Left lung (tissue), 10 donors: ENCODE results near the gene PRSS22. TPM values are rescaled to one million over a fixed set of nuclear protein-coding genes. Genes with fewer than 3 reads are reported as not detected.

Experiments
- ATAC-seq: fragments of 200-7000 bp; cut with Tn5 transposase; one replicate; pipeline ENCODE4 v1.9.1; 2020; ENCODE audit warnings: moderate library complexity
- DNase-seq, 4 donors: peaks; one replicate each; pipeline ENCODE4 v3.0.0-alpha.2; 2013 to 2020
- H3K27ac ChIP-seq, 2 donors: fragments of 200-600 bp; sonication (generic) in 1 of 2; one replicate each; pipeline versions ENCODE4 v1.5.0 to v1.8.0; 2020 to 2021
- H3K27me3 ChIP-seq, 2 donors: fragments of 200-600 bp; sonication (generic) in 1 of 2; one replicate each; pipeline versions ENCODE4 v1.5.0 to v1.8.0; 2020 to 2021
- H3K36me3 ChIP-seq, 2 donors: fragments of 200-600 bp; sonication (generic) in 1 of 2; one replicate each; pipeline versions ENCODE4 v1.5.0 to v1.8.0; 2020 to 2021
- H3K4me1 ChIP-seq, 2 donors: fragments of 200-600 bp; one replicate each; pipeline ENCODE4 v1.8.0; 2021
- H3K4me3 ChIP-seq, 2 donors: fragments of 200-600 bp; sonication (generic) in 1 of 2; one replicate each; pipeline versions ENCODE4 v1.5.0 to v1.8.0; 2020 to 2021; ENCODE audit warnings: mild to moderate bottlenecking in 1 of 2
- H3K9me3 ChIP-seq, 2 donors: fragments of 200-600 bp; sonication (generic) in 1 of 2; one replicate each; pipeline versions ENCODE4 v1.5.0 to v1.8.0; 2020 to 2021
- intact Hi-C, 2 donors: fragments of 100-400 bp; cut with DNase I; formaldehyde crosslinking; loops; one replicate each; pipeline versions ENCODE4 v1.11.2 to v1.14.2; 2022
- polyA plus RNA-seq, 6 donors: library from polyadenylated mRNA; unstranded; fragments of 120-200 nt; gene quantifications; one replicate each; pipeline ENCODE4 v1.2.1, GENCODE V29; 2013; ENCODE audit not compliant: insufficient read length in 6 of 6
- total RNA-seq, 2 donors: library from RNA; stranded (reverse); fragmentation: NEBNext Ultra II Directional; extraction: Animal tissue kit (Norgen Biotek cat#: 25700); gene quantifications; one replicate each; pipeline ENCODE4 v1.2.1, GENCODE V29; 2021
- TF ChIP-seq, protein P1 (sequence below), 2 donors: fragments of 200-600 bp; sonication (generic) in 1 of 2; IDR thresholded peaks; one replicate each; pipeline versions ENCODE4 v1.5.0 to v1.8.0; 2021; ENCODE audit warnings: antibody characterized with exemption in 2 of 2
- donor health status: DM: no; HTN: yes; CAD: no.
- donor health status: DM: no; HTN: no; CAD: no.

Gene PRSS22
- total and polyA plus RNA-seq, 8 donors = 11.9 to 17.3 (median 15.9) TPM

DNA sequence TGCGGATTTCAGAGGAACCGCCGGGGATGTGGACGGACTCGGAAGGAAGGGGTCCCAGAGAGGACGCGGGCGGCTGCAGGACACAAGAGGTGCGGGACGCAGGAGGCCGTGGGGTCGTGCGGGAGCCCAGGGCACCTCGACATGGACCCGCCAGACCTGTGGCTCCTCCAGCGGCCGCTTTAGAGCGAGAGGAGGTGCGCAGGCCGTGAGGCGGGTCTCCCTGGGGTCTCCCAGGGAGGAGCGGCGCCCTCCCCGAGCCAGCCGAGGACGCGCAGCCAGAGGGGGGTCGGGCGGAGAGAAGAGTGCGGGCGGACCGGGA lies 46.9 kb upstream of the PRSS22 start:
- DNase-seq = peak in 2 of 4 donors; percentile 22 to 50
- Histone ChIP-seq H3K4me3 (peak overlapping the region; percentile 71 to 73), H3K9me3 (no peaks in the 10 kb centered on the region), H3K36me3 (peaks cover 0 to 4% of the 10 kb centered on the region in 2 donors), H3K27ac (peak overlapping the region; percentile 89 to 94), H3K4me1 (peaks cover 5 to 19% of the 10 kb centered on the region in 2 donors), H3K27me3 (no peaks in the 10 kb centered on the region)
- no peak for ATAC-seq
- TF ChIP-seq, protein P1, sequence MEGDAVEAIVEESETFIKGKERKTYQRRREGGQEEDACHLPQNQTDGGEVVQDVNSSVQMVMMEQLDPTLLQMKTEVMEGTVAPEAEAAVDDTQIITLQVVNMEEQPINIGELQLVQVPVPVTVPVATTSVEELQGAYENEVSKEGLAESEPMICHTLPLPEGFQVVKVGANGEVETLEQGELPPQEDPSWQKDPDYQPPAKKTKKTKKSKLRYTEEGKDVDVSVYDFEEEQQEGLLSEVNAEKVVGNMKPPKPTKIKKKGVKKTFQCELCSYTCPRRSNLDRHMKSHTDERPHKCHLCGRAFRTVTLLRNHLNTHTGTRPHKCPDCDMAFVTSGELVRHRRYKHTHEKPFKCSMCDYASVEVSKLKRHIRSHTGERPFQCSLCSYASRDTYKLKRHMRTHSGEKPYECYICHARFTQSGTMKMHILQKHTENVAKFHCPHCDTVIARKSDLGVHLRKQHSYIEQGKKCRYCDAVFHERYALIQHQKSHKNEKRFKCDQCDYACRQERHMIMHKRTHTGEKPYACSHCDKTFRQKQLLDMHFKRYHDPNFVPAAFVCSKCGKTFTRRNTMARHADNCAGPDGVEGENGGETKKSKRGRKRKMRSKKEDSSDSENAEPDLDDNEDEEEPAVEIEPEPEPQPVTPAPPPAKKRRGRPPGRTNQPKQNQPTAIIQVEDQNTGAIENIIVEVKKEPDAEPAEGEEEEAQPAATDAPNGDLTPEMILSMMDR (IDR thresholded peaks at IDR 0.05) = no peak
- intact Hi-C loops = no loop called here

DNA sequence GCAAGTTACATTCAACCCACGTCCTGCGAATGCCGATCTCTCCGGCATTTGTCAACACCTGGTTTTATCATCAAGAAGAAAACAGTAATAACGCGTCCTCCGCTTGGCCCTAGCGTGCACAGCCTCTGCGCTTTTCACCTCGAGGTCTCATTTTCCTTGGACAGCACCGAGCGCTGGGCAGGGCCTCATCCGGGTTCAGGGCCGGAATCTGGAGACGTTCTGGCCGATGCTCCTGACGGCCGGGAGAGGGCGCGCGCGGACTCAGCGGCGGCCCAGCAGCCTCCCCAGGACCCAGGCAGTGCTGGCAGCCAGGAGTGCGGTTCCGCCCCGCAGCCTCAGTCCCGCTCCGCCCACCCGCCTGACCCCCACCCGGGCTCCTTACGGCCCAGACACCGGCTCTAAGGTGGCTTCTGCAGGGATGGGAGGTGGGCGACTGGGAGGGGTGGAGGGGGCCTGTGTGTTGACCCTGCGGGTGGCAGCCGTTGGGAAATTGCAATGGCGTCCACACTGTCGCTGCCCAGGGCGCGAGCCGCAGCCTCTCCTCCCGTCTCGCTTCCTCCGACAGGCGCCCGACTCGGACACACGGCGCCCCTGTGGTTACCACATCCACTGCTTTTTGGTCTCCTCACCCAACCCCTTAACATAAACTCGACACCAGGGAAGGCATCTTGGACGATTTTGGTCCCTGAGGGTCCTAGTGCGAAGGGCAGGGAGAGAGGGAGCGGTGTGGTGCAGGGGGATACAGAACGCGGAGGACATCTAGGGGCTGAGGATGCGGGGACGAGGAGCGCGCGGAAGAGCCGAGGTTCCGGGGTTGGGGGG lies 46.3 kb upstream of the PRSS22 start:
- H3K9me3 ChIP-seq = no peaks in the 10 kb centered on the region
- peaks cover 0 to 8% of the 10 kb centered on the region in 2 donors for H3K36me3 ChIP-seq
- DNase-seq (peak; percentile 80 to 97 (median 90)), ATAC-seq (peak; percentile 74)
- TF ChIP-seq, protein P1 (IDR thresholded peaks at IDR 0.05) = peak; percentile 88 to 96
- intact Hi-C loops = no loop called here
- peak overlapping the region; percentile 89 to 94 for H3K27ac ChIP-seq
- peak overlapping the region; percentile 71 to 73 for H3K4me3 ChIP-seq
- H3K27me3 ChIP-seq = no peaks in the 10 kb centered on the region
- H3K4me1 ChIP-seq = peaks cover 5 to 19% of the 10 kb centered on the region in 2 donors

DNA sequence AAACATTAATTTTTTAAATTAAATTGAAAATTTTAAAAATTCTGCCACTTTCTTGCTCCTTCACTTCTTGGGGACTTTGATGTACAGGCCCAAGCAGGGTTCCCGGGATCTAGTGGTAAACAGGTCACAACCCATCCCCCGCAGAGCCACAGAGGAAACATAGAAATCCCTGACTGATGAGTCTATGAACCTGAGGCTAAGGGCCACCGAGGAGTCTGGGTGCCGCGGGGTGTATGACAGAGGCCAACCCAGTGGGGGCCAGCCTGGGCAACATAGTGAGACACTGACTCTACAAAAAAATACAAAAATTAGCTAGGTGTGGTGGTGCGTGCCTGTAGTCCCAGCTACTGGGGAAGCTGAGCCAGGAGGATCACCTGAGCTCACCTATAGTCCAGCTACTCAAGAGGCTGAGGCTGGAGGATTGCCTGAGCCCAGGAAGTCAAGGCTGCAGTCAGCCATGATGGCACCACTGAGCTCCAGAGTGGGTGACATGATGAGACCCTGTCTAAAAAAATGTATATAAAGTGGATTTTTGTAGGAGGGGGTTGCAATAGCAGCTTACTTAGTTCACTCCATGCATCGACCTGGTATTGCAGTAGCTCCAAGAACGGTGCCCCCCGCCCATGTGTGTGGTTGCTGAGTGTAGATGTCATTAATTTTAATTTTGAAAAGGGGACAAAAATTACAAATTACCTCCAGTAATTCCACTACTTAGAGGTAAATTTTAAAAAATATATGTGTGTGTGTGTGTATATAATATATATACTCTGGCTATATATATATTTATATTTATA lies 44.6 kb upstream of the PRSS22 start:
- peaks cover 5 to 18% of the 10 kb centered on the region in 2 donors for H3K4me1 ChIP-seq
- no peak overlapping the region for H3K27ac ChIP-seq
- no peak for DNase-seq
- TF ChIP-seq, protein P1 (IDR thresholded peaks at IDR 0.05) = no peak
- ATAC-seq = no peak
- no peaks in the 10 kb centered on the region for H3K9me3 ChIP-seq
- H3K36me3 ChIP-seq = peaks cover 0 to 23% of the 10 kb centered on the region in 2 donors
- intact Hi-C loops = no loop called here
- no peaks in the 10 kb centered on the region for H3K27me3 ChIP-seq
- H3K4me3 ChIP-seq = no peak overlapping the region

DNA sequence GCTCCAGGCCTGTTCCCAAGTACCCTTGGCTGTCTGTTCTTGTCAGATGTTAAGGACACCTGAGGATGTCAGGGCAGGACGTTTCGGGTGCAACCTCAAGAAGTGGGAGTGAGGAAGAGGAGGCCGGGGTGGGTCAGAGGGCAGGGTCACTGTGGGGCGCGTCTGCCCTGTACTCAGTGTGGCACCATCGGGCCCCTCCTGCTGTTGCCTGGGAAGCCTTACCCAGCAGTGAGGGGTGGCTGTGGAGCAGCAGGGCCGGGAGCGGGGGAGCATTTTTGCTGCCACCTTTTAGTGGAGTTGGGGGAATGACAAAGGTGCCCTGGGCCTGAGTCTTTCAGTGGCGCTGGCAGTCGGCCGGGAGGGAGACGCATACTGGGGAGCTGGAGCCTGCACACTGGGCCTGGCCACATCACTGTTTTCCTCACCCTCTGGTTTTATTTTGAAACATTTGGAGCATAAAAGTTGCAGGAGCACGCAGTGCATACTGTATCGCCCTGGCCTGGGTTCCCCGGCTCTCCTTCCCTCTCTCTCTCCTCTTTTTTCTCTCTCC lies 42.6 kb upstream of the PRSS22 start:
- Histone ChIP-seq H3K36me3 (peaks cover 0 to 40% of the 10 kb centered on the region in 2 donors), H3K27me3 (no peaks in the 10 kb centered on the region), H3K4me1 (peaks cover 5 to 7% of the 10 kb centered on the region in 2 donors), H3K9me3 (no peaks in the 10 kb centered on the region), H3K27ac (no peak overlapping the region), H3K4me3 (no peak overlapping the region)
- DNase-seq (no peak), ATAC-seq (no peak)
- intact Hi-C loops = no loop called here
- TF ChIP-seq, protein P1 (IDR thresholded peaks at IDR 0.05) = no peak
